ENCODE data around the gene LRRC74B. TPM values are rescaled to one million over a fixed set of nuclear protein-coding genes. Genes with fewer than 3 reads are reported as not detected.

The LRRC74B gene
- polyA plus RNA-seq, 2 of the 4 experiments (the other 2 are of a cell fraction) = 0.08 to 0.10 TPM

DNA sequence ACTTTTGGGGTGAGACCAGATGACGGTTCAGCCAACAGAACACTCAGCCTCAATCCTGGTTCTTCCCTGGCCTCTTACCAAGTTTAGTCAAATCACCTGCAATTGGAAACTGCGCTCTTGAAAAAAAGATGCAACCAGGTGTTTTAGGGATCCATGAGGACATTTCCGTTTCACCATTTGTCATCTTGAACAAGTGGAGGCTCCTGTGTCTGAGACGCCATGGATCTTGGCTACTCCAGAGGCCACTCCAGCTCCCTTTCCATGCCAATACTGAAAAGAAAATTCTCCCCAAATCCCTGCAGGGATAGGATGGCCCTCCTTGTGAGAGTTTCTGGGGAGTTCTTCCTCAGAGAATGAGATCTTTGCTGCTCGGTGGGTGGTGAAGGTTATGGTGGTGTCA lies 27.7 kb downstream of the LRRC74B start:
- TF ChIP-seq ZFP36 (IDR thresholded peaks at IDR 0.05; ENCODE audit: borderline replicate concordance, partially characterized antibody) (no peak), CEBPB (IDR thresholded peaks at IDR 0.05) (no peak), RNF2 (IDR thresholded peaks at IDR 0.05; ENCODE audit: borderline replicate concordance, low read depth) (no peak), EP300 (IDR thresholded peaks at IDR 0.05) (no peak), FOSL2 (IDR thresholded peaks at IDR 0.05) (no peak), FOSL2 (CRISPR knock-in tag; IDR thresholded peaks at IDR 0.05) (no peak), HOXB5 (CRISPR knock-in tag; IDR thresholded peaks at IDR 0.05) (no peak), ZSCAN20 (CRISPR knock-in tag; IDR thresholded peaks at IDR 0.05) (no peak), CBX2 (IDR thresholded peaks at IDR 0.05; ENCODE audit: borderline replicate concordance, low read depth) (no peak), EHF (CRISPR knock-in tag; IDR thresholded peaks at IDR 0.05) (no peak), MYC (IDR thresholded peaks at IDR 0.05; ENCODE audit: borderline replicate concordance, low read length) (no peak), RCOR1 (IDR thresholded peaks at IDR 0.05; ENCODE audit: low read depth, low read length) (no peak), JUNB (IDR thresholded peaks at IDR 0.05) (no peak), ZNF302 (CRISPR knock-in tag; IDR thresholded peaks at IDR 0.05) (no peak), CHD2 (IDR thresholded peaks at IDR 0.05; ENCODE audit: low read length, partially characterized antibody) (no peak)
- TF ChIP-seq, protein P1, sequence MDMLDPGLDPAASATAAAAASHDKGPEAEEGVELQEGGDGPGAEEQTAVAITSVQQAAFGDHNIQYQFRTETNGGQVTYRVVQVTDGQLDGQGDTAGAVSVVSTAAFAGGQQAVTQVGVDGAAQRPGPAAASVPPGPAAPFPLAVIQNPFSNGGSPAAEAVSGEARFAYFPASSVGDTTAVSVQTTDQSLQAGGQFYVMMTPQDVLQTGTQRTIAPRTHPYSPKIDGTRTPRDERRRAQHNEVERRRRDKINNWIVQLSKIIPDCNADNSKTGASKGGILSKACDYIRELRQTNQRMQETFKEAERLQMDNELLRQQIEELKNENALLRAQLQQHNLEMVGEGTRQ (IDR thresholded peaks at IDR 0.05) = no peak
- TF ChIP-seq, protein P2, sequence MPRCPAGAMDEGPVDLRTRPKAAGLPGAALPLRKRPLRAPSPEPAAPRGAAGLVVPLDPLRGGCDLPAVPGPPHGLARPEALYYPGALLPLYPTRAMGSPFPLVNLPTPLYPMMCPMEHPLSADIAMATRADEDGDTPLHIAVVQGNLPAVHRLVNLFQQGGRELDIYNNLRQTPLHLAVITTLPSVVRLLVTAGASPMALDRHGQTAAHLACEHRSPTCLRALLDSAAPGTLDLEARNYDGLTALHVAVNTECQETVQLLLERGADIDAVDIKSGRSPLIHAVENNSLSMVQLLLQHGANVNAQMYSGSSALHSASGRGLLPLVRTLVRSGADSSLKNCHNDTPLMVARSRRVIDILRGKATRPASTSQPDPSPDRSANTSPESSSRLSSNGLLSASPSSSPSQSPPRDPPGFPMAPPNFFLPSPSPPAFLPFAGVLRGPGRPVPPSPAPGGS (IDR thresholded peaks at IDR 0.05) = no peak
- TF ChIP-seq, protein P3, sequence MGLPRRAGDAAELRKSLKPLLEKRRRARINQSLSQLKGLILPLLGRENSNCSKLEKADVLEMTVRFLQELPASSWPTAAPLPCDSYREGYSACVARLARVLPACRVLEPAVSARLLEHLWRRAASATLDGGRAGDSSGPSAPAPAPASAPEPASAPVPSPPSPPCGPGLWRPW (IDR thresholded peaks at IDR 0.05) = no peak
- TF ChIP-seq, protein P4, sequence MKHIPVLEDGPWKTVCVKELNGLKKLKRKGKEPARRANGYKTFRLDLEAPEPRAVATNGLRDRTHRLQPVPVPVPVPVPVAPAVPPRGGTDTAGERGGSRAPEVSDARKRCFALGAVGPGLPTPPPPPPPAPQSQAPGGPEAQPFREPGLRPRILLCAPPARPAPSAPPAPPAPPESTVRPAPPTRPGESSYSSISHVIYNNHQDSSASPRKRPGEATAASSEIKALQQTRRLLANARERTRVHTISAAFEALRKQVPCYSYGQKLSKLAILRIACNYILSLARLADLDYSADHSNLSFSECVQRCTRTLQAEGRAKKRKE (CRISPR knock-in tag; IDR thresholded peaks at IDR 0.05; ENCODE audit: low read depth) = no peak
- TF ChIP-seq, protein P5, sequence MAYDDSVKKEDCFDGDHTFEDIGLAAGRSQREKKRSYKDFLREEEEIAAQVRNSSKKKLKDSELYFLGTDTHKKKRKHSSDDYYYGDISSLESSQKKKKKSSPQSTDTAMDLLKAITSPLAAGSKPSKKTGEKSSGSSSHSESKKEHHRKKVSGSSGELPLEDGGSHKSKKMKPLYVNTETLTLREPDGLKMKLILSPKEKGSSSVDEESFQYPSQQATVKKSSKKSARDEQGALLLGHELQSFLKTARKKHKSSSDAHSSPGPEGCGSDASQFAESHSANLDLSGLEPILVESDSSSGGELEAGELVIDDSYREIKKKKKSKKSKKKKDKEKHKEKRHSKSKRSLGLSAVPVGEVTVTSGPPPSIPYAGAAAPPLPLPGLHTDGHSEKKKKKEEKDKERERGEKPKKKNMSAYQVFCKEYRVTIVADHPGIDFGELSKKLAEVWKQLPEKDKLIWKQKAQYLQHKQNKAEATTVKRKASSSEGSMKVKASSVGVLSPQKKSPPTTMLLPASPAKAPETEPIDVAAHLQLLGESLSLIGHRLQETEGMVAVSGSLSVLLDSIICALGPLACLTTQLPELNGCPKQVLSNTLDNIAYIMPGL (CRISPR knock-in tag; IDR thresholded peaks at IDR 0.05; ENCODE audit: borderline replicate concordance) = no peak
- TF ChIP-seq, protein P6, sequence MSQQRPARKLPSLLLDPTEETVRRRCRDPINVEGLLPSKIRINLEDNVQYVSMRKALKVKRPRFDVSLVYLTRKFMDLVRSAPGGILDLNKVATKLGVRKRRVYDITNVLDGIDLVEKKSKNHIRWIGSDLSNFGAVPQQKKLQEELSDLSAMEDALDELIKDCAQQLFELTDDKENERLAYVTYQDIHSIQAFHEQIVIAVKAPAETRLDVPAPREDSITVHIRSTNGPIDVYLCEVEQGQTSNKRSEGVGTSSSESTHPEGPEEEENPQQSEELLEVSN (IDR thresholded peaks at IDR 0.05; ENCODE audit: borderline replicate concordance, low read depth) = no peak
- 93% methylated on average over 5 of the region's 5 CpGs for WGBS (ENCODE audit: missing lambda C conversion rate)
- ATAC-seq (no peak), DNase-seq (ENCODE audit: low read depth in 1 of 2, low spot score in 1 of 2) (no peak), FAIRE-seq (no peak)
- CTCF ChIA-PET = interaction anchor here (1.2 to 1.5 kb wide), 2 partner anchors 26 to 30 kb away, joined by 3 to 4 read pairs; no protein-coding TSS in a partner anchor
- H3K9me3 ChIP-seq = no peaks in the 10 kb centered on the region
- H3K27ac ChIP-seq = no peak overlapping the region
- H3K4me2 ChIP-seq = no peak overlapping the region
- H3K4me3 ChIP-seq = no peak overlapping the region
- POLR2A ChIA-PET = interaction anchor here (1.1 kb wide), 1 partner anchor 91 kb away, joined by 4 read pairs; the partner anchor contains the start of gene LZTR1
- peaks cover 3% of the 10 kb centered on the region; the same call in 1 of the 3 replicates for H3K4me1 ChIP-seq
